Esophagus muscularis mucosa (tissue), 4 donors: ENCODE data around the gene NSD1. TPM values are rescaled to one million over a fixed set of nuclear protein-coding genes. Genes with fewer than 3 reads are reported as not detected.

ENCODE experiments used
- DNase-seq: peaks from one replicate; pipeline ENCODE4 v3.0.0-alpha.2; 2017; ENCODE audit errors: extremely low spot score
- H3K27ac ChIP-seq, 4 donors: fragments of 200-600 bp; sonication (generic); replicated peaks in 1 of 4; 1 replicate in 3 of 4; 2 replicates in 1 of 4; pipeline ENCODE4 v1.5.1; 2016 to 2019; ENCODE audit warnings: mild to moderate bottlenecking in 1 of 4
- H3K27me3 ChIP-seq, 4 donors: fragments of 200-600 bp; sonication (generic); one replicate each; pipeline versions ENCODE4 v1.5.1 to v1.6.0; 2016 to 2019
- H3K36me3 ChIP-seq, 4 donors: fragments of 200-600 bp; sonication (generic); one replicate each; pipeline ENCODE4 v1.5.1; 2016 to 2019
- H3K4me1 ChIP-seq, 4 donors: fragments of 200-600 bp; sonication (generic); one replicate each; pipeline ENCODE4 v1.5.1; 2016 to 2019
- H3K4me3 ChIP-seq, 4 donors: fragments of 200-600 bp; sonication (generic); 1 replicate in 2 of 4; 2 replicates in 2 of 4; pipeline ENCODE4 v1.5.1; 2016 to 2019; ENCODE audit warnings: mild to moderate bottlenecking in 4 of 4, moderate library complexity in 1 of 4
- H3K9me3 ChIP-seq, 4 donors: fragments of 200-600 bp; sonication (generic); 1 replicate in 3 of 4; 2 replicates in 1 of 4; pipeline ENCODE4 v1.5.1; 2016 to 2019
- EP300 ChIP-seq: sonication (generic); formaldehyde crosslinking; IDR thresholded peaks from one replicate; pipeline ENCODE4 v1.6.1; 2017; ENCODE audit warnings: antibody characterized with exemption
- POLR2A ChIP-seq: fragments of 450-650 bp; IDR thresholded peaks from one replicate; pipeline ENCODE4 v1.6.1; 2017; ENCODE audit warnings: antibody characterized with exemption, moderate library complexity, mild to moderate bottlenecking, low read depth
- POLR2AphosphoS5 ChIP-seq, 2 donors: sonication (generic); formaldehyde crosslinking; IDR thresholded peaks; one replicate each; pipeline ENCODE4 v1.6.1; 2017; ENCODE audit warnings: antibody characterized with exemption in 2 of 2
- WGBS: methylation state at CpG from one replicate; pipeline ENCODE4 v1.1.5; 2018; 5-methylcytosine and 5-hydroxymethylcytosine counted together
- intact Hi-C: fragments of 100-400 bp; cut with DNase I; formaldehyde crosslinking; loops from one replicate; pipeline ENCODE4 v1.15.1; 2023
- total RNA-seq, 4 donors: library from RNA; depleted of rRNA; stranded (reverse); fragments of >200 nt; gene quantifications; one replicate each; pipeline versions ENCODE4 v1.1.0 to v1.2.1, GENCODE V29; 2016
- TF ChIP-seq, protein P1 (sequence below), 3 experiments: fragments of 200-600 bp in 2 of 3; fragments of 450-650 bp in 1 of 3; sonication (generic) in 2 of 3; IDR thresholded peaks; one replicate each; pipeline ENCODE4 v1.5.1; 2017 to 2019; ENCODE audit warnings: antibody characterized with exemption in 3 of 3, mild to moderate bottlenecking in 2 of 3, moderate library complexity in 1 of 3

Gene NSD1
- total RNA-seq, 4 donors from 2014 or later: 35.1 to 47.9 (median 43.7) TPM

DNA sequence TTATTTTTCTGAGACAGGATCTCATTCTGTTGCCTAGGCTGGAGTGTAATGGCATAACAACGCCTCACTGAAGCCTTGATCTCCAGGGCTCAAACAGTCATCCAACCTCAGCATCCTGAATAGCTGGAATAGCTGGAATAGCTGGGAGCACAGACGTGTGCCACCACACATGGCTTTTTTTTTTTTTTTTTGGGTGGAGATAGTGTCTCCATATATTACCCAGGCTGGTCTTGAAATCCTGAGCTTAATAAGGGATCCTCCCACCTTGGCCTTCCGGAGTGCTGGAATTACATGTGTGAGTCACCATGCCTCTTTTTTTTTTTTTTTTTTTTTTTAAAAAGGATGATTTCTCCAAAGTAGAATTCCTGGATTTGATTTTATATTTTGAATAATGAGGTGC is 60.7 kb downstream of the NSD1 start:
- no peak overlapping the region for H3K4me3 ChIP-seq
- H3K27me3 ChIP-seq: no peaks in the 10 kb centered on the region
- peaks cover 7 to 62% (median 41%) of the 10 kb centered on the region in 4 donors for H3K36me3 ChIP-seq
- TF ChIP-seq, protein P1, sequence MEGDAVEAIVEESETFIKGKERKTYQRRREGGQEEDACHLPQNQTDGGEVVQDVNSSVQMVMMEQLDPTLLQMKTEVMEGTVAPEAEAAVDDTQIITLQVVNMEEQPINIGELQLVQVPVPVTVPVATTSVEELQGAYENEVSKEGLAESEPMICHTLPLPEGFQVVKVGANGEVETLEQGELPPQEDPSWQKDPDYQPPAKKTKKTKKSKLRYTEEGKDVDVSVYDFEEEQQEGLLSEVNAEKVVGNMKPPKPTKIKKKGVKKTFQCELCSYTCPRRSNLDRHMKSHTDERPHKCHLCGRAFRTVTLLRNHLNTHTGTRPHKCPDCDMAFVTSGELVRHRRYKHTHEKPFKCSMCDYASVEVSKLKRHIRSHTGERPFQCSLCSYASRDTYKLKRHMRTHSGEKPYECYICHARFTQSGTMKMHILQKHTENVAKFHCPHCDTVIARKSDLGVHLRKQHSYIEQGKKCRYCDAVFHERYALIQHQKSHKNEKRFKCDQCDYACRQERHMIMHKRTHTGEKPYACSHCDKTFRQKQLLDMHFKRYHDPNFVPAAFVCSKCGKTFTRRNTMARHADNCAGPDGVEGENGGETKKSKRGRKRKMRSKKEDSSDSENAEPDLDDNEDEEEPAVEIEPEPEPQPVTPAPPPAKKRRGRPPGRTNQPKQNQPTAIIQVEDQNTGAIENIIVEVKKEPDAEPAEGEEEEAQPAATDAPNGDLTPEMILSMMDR (IDR thresholded peaks at IDR 0.05): no peak
- peak in 1 of 2 donors; percentile 27 for TF ChIP-seq POLR2AphosphoS5 (IDR thresholded peaks at IDR 0.05)
- intact Hi-C loops: loop anchor here (10.0 kb wide), 1 partner anchor 79 kb away; no protein-coding TSS in a partner anchor
- 42% methylated on average over 3 of the region's 3 CpGs for WGBS
- no peak for DNase-seq
- H3K27ac ChIP-seq: no peak overlapping the region
- peaks cover 7 to 16% (median 10%) of the 10 kb centered on the region in 4 donors for H3K4me1 ChIP-seq
- H3K9me3 ChIP-seq: no peaks in the 10 kb centered on the region

DNA sequence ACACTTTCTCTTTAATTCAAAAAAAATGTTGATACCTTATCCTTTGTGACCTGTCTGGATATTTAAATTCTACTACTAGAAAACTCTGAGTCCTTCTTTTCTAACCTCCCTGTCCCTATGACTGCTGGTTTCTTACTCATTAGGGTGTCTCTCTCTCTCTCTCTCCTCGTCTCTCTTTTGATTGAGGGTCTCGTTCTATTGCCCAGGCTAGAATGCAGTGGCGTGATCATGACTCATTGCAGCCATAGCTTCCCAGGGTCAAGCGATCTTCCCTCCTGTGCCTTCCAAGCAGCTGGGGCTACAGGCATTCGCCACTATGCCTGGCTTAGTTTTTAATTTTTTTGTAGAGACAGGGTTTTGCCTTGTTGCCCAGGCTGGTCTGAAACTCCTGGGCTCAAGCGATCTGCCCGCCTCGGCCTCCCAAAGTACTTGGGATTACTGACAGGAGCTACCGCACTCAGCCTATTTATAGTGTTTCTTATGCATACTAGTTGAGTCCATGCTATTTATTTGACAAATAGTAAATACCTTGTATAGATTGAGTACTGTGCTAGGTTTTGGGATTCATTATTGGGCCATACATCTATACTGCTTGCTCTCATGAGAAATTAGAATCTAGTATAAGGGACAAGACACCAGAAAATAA is 61.9 kb downstream of the NSD1 start:
- Histone ChIP-seq H3K9me3 (no peaks in the 10 kb centered on the region), H3K27ac (no peak overlapping the region), H3K27me3 (no peaks in the 10 kb centered on the region), H3K36me3 (peaks cover 7 to 74% (median 50%) of the 10 kb centered on the region in 4 donors), H3K4me1 (peaks cover 5 to 12% (median 6%) of the 10 kb centered on the region in 4 donors), H3K4me3 (no peak overlapping the region)
- no peak for TF ChIP-seq POLR2AphosphoS5 (IDR thresholded peaks at IDR 0.05)
- no peak for TF ChIP-seq POLR2A
- TF ChIP-seq, protein P1 (IDR thresholded peaks at IDR 0.05): no peak
- no peak for TF ChIP-seq EP300
- 97% methylated on average over 9 of the region's 9 CpGs for WGBS
- DNase-seq: no peak
- intact Hi-C loops: loop anchor here (10.0 kb wide), 1 partner anchor 81 kb away; no protein-coding TSS in a partner anchor

DNA sequence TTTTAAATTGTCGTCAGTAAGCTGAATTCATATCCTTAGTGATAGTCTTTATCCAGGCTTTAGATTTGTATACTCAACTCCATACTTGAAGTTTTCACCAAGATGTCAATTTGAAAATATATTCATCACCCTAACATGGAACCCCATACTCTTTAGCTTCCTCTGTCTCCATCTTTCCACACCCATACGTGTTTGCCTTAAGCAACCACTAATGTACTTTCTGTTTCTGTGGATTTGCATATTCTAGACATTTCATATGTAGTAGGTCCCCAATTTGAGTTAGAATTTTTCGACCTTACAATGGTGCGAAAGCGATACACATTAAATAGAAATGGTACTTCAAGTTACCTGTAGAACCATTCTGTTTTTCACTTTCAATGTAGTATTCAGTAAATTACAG is 65.2 kb downstream of the NSD1 start:
- intact Hi-C loops: loop anchor here (10.0 kb wide), 1 partner anchor 84 kb away; no protein-coding TSS in a partner anchor
- Histone ChIP-seq H3K36me3 (peaks cover 5 to 82% (median 50%) of the 10 kb centered on the region in 4 donors), H3K27me3 (no peaks in the 10 kb centered on the region), H3K27ac (no peak overlapping the region), H3K9me3 (no peaks in the 10 kb centered on the region), H3K4me3 (no peak overlapping the region), H3K4me1 (peaks cover 5 to 12% (median 5%) of the 10 kb centered on the region in 4 donors)
- no peak for DNase-seq
- TF ChIP-seq, protein P1 (IDR thresholded peaks at IDR 0.05): no peak
- TF ChIP-seq POLR2A: no peak
- TF ChIP-seq POLR2AphosphoS5 (IDR thresholded peaks at IDR 0.05): no peak
- TF ChIP-seq EP300: no peak
- 91% methylated on average over 5 of the region's 5 CpGs for WGBS

DNA sequence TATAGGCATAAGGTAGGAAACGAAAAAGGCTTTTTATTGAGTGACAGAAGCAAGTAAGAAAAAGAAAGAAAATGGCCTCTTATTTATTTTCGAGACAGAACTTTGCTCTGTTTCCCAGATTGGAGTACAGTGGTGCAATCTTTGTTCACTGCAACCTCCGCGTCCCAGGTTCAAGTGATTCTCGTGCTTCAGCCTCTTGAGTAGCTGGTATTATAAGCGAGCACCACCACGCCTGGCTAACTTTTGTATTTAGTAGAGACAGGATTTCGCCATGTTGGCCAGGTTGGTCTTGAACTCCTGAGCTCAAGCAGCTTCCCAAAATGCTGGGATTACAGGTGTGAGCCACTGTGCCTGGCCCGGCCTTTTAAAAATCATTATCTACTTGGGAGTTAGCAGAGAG is 70.7 kb downstream of the NSD1 start:
- WGBS: 98% methylated on average over 9 of the region's 9 CpGs
- TF ChIP-seq POLR2AphosphoS5 (IDR thresholded peaks at IDR 0.05) (no peak), EP300 (no peak), POLR2A (no peak)
- TF ChIP-seq, protein P1 (IDR thresholded peaks at IDR 0.05): no peak
- H3K36me3 ChIP-seq: peaks cover 17 to 91% (median 70%) of the 10 kb centered on the region in 4 donors
- no peak overlapping the region for H3K27ac ChIP-seq
- H3K27me3 ChIP-seq: no peaks in the 10 kb centered on the region
- H3K4me1 ChIP-seq: no peaks in the 10 kb centered on the region
- H3K9me3 ChIP-seq: no peaks in the 10 kb centered on the region
- H3K4me3 ChIP-seq: no peak overlapping the region
- intact Hi-C loops: no loop called here
- no peak for DNase-seq
